ENCODE measurements around the gene RGS8. TPM values are rescaled to one million over a fixed set of nuclear protein-coding genes. Genes with fewer than 3 reads are reported as not detected.

The RGS8 gene
- total and polyA plus RNA-seq, 10 of the 15 experiments (the other 5 are each of a cell fraction or from before 2014, with no cell fraction given): 0.03 to 0.62 (median 0.33) TPM

DNA sequence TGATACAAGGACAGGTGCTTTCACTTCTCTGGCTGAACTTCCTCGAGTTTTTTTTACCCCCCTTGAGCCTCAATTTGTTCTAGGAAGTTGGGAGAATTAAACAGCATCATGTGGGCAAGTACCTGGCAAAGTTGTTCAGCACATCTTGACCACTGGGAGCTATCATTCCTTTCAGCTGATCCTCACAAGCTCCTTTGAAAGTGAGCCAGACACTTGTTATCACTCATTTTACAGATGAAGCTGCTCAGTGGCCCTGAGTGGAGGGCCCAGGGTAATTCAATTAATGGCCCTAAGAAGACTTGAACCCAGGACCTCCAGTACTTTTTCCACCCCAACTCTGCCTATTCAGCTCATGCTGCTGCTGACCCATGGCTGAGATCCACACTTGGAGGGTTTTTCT, 2.0 kb downstream of the RGS8 start:
- Histone ChIP-seq H3K27ac (ENCODE audit: control insufficient read depth, insufficient read depth) (no peak overlapping the region), H3K36me3 (ENCODE audit: control insufficient read depth in 2 of 2, insufficient read depth in 2 of 2, low read length in 1 of 2) (no peaks in the 10 kb centered on the region), H3K4me2 (ENCODE audit: control insufficient read depth, insufficient read depth) (no peak overlapping the region), H3K4me3 (no peak overlapping the region), H3K4me1 (ENCODE audit: control insufficient read depth, insufficient read depth, low read length) (peaks cover 22% of the 10 kb centered on the region; the same call in 1 of the 2 replicates), H2AFZ (ENCODE audit: control insufficient read depth, low read depth, low read length) (no peak overlapping the region), H3K79me2 (ENCODE audit: control insufficient read depth, insufficient read depth, low read length) (no peaks in the 10 kb centered on the region), H4K20me1 (ENCODE audit: control insufficient read depth, insufficient read depth) (no peaks in the 10 kb centered on the region), H3K9me3 (replicated peaks; ENCODE audit: control insufficient read depth, insufficient read depth, low read length) (no peaks in the 10 kb centered on the region), H3K9ac (ENCODE audit: control insufficient read depth, insufficient read depth, low read length) (no peak overlapping the region), H3K27me3 (replicated peaks in 1 of 2; ENCODE audit: control insufficient read depth in 2 of 2, insufficient read depth in 2 of 2, low read length in 1 of 2) (no peaks in the 10 kb centered on the region; a peak in 1 of 4 replicates)
- in situ Hi-C loops (cut with MboI) (no loop called here), intact Hi-C loops (cut with micrococcal nuclease; ENCODE audit: unreplicated experiment) (no loop called here)
- BruUV-seq (replicated peaks): no TSS peak
- TF ChIP-seq SMAD1 (IDR thresholded peaks at IDR 0.05; ENCODE audit: low read depth, partially characterized antibody) (no peak), ZNF274 (IDR thresholded peaks at IDR 0.05; ENCODE audit: insufficient read depth, insufficient read length) (no peak), WRNIP1 (IDR thresholded peaks at IDR 0.05; ENCODE audit: borderline replicate concordance, low read depth, low read length) (no peak), SUPT20H (IDR thresholded peaks at IDR 0.05; ENCODE audit: borderline replicate concordance, control insufficient read depth, low read depth, low read length) (no peak), POU2F2 (IDR thresholded peaks at IDR 0.05; ENCODE audit: borderline replicate concordance, low read depth, low read length) (no peak), MYC (IDR thresholded peaks at IDR 0.05; ENCODE audit: insufficient read depth, insufficient read length, insufficient replicate concordance, low read length, severe bottlenecking) (no peak)
- TF ChIP-seq, protein P1, sequence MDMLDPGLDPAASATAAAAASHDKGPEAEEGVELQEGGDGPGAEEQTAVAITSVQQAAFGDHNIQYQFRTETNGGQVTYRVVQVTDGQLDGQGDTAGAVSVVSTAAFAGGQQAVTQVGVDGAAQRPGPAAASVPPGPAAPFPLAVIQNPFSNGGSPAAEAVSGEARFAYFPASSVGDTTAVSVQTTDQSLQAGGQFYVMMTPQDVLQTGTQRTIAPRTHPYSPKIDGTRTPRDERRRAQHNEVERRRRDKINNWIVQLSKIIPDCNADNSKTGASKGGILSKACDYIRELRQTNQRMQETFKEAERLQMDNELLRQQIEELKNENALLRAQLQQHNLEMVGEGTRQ (IDR thresholded peaks at IDR 0.05; ENCODE audit: borderline replicate concordance, low read depth, low read length): no peak
- TF ChIP-seq, protein P2, sequence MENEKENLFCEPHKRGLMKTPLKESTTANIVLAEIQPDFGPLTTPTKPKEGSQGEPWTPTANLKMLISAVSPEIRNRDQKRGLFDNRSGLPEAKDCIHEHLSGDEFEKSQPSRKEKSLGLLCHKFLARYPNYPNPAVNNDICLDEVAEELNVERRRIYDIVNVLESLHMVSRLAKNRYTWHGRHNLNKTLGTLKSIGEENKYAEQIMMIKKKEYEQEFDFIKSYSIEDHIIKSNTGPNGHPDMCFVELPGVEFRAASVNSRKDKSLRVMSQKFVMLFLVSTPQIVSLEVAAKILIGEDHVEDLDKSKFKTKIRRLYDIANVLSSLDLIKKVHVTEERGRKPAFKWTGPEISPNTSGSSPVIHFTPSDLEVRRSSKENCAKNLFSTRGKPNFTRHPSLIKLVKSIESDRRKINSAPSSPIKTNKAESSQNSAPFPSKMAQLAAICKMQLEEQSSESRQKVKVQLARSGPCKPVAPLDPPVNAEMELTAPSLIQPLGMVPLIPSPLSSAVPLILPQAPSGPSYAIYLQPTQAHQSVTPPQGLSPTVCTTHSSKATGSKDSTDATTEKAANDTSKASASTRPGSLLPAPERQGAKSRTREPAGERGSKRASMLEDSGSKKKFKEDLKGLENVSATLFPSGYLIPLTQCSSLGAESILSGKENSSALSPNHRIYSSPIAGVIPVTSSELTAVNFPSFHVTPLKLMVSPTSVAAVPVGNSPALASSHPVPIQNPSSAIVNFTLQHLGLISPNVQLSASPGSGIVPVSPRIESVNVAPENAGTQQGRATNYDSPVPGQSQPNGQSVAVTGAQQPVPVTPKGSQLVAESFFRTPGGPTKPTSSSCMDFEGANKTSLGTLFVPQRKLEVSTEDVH (IDR thresholded peaks at IDR 0.05; ENCODE audit: low read depth, partially characterized antibody): no peak
- ChIA-PET CTCF (interaction anchor here (1.1 to 4.3 kb wide), 7 partner anchors 9 to 101 kb away, joined by 3 to 33 read pairs (median 6); no protein-coding TSS in a partner anchor), POLR2A (interaction anchor here (0.7 to 1.8 kb wide), 8 partner anchors 8 to 81 kb away, joined by 3 to 5 read pairs (median 4); no protein-coding TSS in a partner anchor), SMC1A (ENCODE audit: uncharacterized antibody, unreplicated experiment) (interaction anchor here (0.7 to 7.8 kb wide), 17 partner anchors 9 to 109 kb away, joined by 3 to 58 read pairs (median 5); no protein-coding TSS in a partner anchor), RAD21 (ENCODE audit: unreplicated experiment) (interaction anchor here (0.7 to 4.6 kb wide), 11 partner anchors 20 to 100 kb away, joined by 3 to 31 read pairs (median 4); partner anchors contain the start of gene RGS16)
- WGBS (ENCODE audit: insufficient coverage, insufficient replicate concordance, low lambda C conversion rate, missing lambda C conversion rate): 0% methylated on average over 1 of the region's 1 CpG
- FAIRE-seq (no peak), ATAC-seq (no peak), DNase-seq (ENCODE audit: low read depth, low spot score) (no peak)

Measured in GM12878 (cell line).